GM21737 (cell line): ENCODE results near the gene PALM3.
"Not testable (repeated sequence)": the region's sequence is repeated elsewhere in the genome, so short reads cannot be mapped to it uniquely, and the experiment has no call there.

Experiments
- ATAC-seq: cut with Tn5 transposase; IDR thresholded peaks from one replicate; pipeline ENCODE4 v1.9.1; 2021; ENCODE audit warnings: mild to moderate bottlenecking, moderate library complexity; ENCODE audit not compliant: unreplicated experiment

Gene PALM3

GRCh38 chr19:14061081-14061749, 661 bp downstream of the PALM3 start:
- no peak for ATAC-seq

GRCh38 chr19:14059652-14060155, 2.2 kb downstream of the PALM3 start:
- no peak for ATAC-seq

- ATAC-seq = no peak
Measured at GRCh38 chr19:14059093-14059480, 2.8 kb downstream of the PALM3 start.

- no peak for ATAC-seq
Measured at GRCh38 chr19:14058182-14059092, 3.4 kb downstream of the PALM3 start.

- no peak for ATAC-seq
Measured at GRCh38 chr19:14056741-14057356, 5.0 kb downstream of the PALM3 start.

- ATAC-seq = no peak
Measured at GRCh38 chr19:14056069-14056666, 5.7 kb downstream of the PALM3 start.

GRCh38 chr19:14055396-14055795, 6.5 kb downstream of the PALM3 start:
- ATAC-seq = no peak

- no peak for ATAC-seq
Measured at GRCh38 chr19:14054721-14055120, 7.2 kb downstream of the PALM3 start.

GRCh38 chr19:14054099-14054498, 7.8 kb downstream of the PALM3 start:
- ATAC-seq = no peak

GRCh38 chr19:14053500-14053899, 8.4 kb downstream of the PALM3 start:
- ATAC-seq = no peak

GRCh38 chr19:14053032-14053431, 8.8 kb downstream of the PALM3 start:
- ATAC-seq = no peak

- no peak for ATAC-seq
Measured at GRCh38 chr19:14052470-14052869, 9.4 kb downstream of the PALM3 start.

GRCh38 chr19:14051980-14052379, 9.9 kb downstream of the PALM3 start:
- ATAC-seq = no peak

GRCh38 chr19:14050961-14051360, 10.9 kb downstream of the PALM3 start:
- not testable (repeated sequence) for ATAC-seq

- no peak for ATAC-seq
Measured at GRCh38 chr19:14050512-14050911, 11.4 kb downstream of the PALM3 start.

- ATAC-seq = no peak
Measured at GRCh38 chr19:14048443-14049153, 13.3 kb downstream of the PALM3 start.

GRCh38 chr19:14047866-14048265, 14.0 kb downstream of the PALM3 start:
- not testable (repeated sequence) for ATAC-seq

GRCh38 chr19:14042659-14043608, 18.9 kb downstream of the PALM3 start:
- ATAC-seq = not testable (repeated sequence)

- ATAC-seq = no peak
Measured at GRCh38 chr19:14039181-14039580, 22.7 kb downstream of the PALM3 start.
